ENCODE data around the gene LYRM9. TPM values are rescaled to one million over a fixed set of nuclear protein-coding genes. Genes with fewer than 3 reads are reported as not detected.

LYRM9 gene
- total and polyA plus RNA-seq, 9 of the 15 experiments (the other 6 are each of a cell fraction or from before 2014, with no cell fraction given) = 0.98 to 4.7 (median 1.8) TPM

- TF ChIP-seq MNT (conservative IDR thresholded peaks at IDR 0.05) (0 out of 4 replicates have a peak, but pooled peaks have one; percentile 25 to 32), SOX6 (IDR thresholded peaks at IDR 0.05) (no peak), ZNF586 (CRISPR knock-in tag; conservative IDR thresholded peaks at IDR 0.05) (no peak), RBM17 (IDR thresholded peaks at IDR 0.05; ENCODE audit: borderline replicate concordance, low read depth, low read length) (no peak), ZNF165 (CRISPR knock-in tag; IDR thresholded peaks at IDR 0.05; ENCODE audit: borderline replicate concordance) (no peak), CXXC5 (CRISPR knock-in tag; IDR thresholded peaks at IDR 0.05) (peak; percentile 72), MTA1 (IDR thresholded peaks at IDR 0.05; ENCODE audit: borderline replicate concordance) (no peak), NR0B1 (IDR thresholded peaks at IDR 0.05; ENCODE audit: partially characterized antibody) (no peak), IRF2 (CRISPR knock-in tag; IDR thresholded peaks at IDR 0.05) (no peak), ELK3 (CRISPR knock-in tag; IDR thresholded peaks at IDR 0.05) (no peak), RUNX1 (IDR thresholded peaks at IDR 0.05; ENCODE audit: low read depth) (no peak), ZNF253 (CRISPR knock-in tag; conservative IDR thresholded peaks at IDR 0.05) (no peak), SMARCA4 (IDR thresholded peaks at IDR 0.05) (no peak; the same call in 1 of the 2 replicates), ZNF184 (CRISPR knock-in tag; IDR thresholded peaks at IDR 0.05) (no peak), KDM4B (IDR thresholded peaks at IDR 0.05; ENCODE audit: borderline replicate concordance in 2 of 2, low read depth in 1 of 2) (no peak), RFX7 (CRISPR knock-in tag; IDR thresholded peaks at IDR 0.05) (no peak), MTA3 (IDR thresholded peaks at IDR 0.05; ENCODE audit: borderline replicate concordance) (peak; percentile 35), HBP1 (CRISPR knock-in tag; IDR thresholded peaks at IDR 0.05) (no peak), ZFX (CRISPR knock-in tag; IDR thresholded peaks at IDR 0.05) (peak; percentile 88), MAFF (IDR thresholded peaks at IDR 0.05; ENCODE audit: low read length) (no peak), ETV6 (IDR thresholded peaks at IDR 0.05; ENCODE audit: borderline replicate concordance in 1 of 2, low read depth in 2 of 2, low read length in 1 of 2) (no peak), ETV6 (CRISPR knock-in tag; IDR thresholded peaks at IDR 0.05; ENCODE audit: borderline replicate concordance) (no peak), CHD1 (IDR thresholded peaks at IDR 0.05; ENCODE audit: low read length) (no peak), RBBP5 (IDR thresholded peaks at IDR 0.05; ENCODE audit: borderline replicate concordance, insufficient read depth, low read length, poor library complexity, severe bottlenecking) (peak; percentile 70)
Measured at GRCh38 chr17:27892866-27893769, at the start of gene LYRM9 (continued).

All from K562 (cell line).